ENCODE results near the gene DUSP6. TPM values are rescaled to one million over a fixed set of nuclear protein-coding genes. Genes with fewer than 3 reads are reported as not detected.

Gene DUSP6
- total RNA-seq, 5 donors from 2014 or later (not counting 1 experiment from before 2014, with no cell fraction given): 2.7 to 13.7 (median 3.1) TPM

DNA sequence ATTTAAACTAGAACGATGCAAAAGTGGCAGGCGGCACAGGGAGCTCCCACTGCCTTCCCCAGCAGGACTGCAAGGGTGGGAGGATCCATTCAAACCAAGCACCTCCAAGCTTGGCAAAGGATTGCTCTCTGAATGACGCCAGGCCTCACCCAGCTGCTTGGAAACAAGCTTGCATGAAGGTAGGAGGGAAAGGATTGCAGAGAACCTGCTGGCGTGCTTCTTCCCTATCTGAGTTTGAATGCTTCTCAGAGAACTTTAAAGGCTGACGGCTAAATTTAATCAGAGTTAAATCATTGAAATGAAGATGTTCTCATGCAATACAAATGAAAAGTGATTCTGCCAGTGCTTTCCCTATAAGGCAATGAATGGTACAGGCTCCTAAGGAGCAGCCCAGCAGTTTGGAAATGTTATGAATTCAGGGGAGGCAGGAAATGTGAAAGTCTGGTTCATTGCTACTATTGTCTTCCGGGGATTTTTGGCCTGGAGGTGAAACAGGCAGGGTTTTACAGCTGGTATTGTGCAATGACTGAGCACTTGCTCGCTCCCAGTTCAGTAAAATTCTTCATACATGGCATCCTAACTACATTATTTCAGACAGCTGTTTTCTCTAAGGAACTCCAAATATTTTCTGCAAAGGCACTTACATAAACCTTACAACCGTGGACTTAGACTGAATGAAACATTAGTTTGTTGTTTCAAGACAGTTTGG is 31.9 kb upstream of the DUSP6 start:
- ATAC-seq (replicated peaks in 1 of 4) (no peak), DNase-seq (no peak)
- H3K27ac ChIP-seq (ENCODE audit: low read length): no peak overlapping the region
- H3K27me3 Mint-ChIP-seq: no peaks in the 10 kb centered on the region
- no peaks in the 10 kb centered on the region for H3K4me1 ChIP-seq (ENCODE audit: control insufficient read depth in 1 of 2, extremely low read depth in 1 of 2, insufficient read depth in 2 of 2, low read length in 2 of 2)
- WGBS (ENCODE audit: insufficient coverage): 81% methylated on average over 2 of the region's 8 CpGs
- peaks cover 0 to 4% (median 0%) of the 10 kb centered on the region in 3 donors for H3K4me1 Mint-ChIP-seq
- ChIA-PET CTCF (no interaction called here), POLR2A (no interaction called here)
- H3K4me3 Mint-ChIP-seq: no peak overlapping the region
- H3K36me3 ChIP-seq (ENCODE audit: control insufficient read depth in 2 of 2, extremely low read depth in 1 of 2, insufficient read depth in 1 of 2, low read length in 1 of 2): no peaks in the 10 kb centered on the region
- H3K27me3 ChIP-seq (replicated peaks in 1 of 2; ENCODE audit: control insufficient read depth in 2 of 2, extremely low read depth in 1 of 2, insufficient read depth in 2 of 2, low read length in 1 of 2): no peaks in the 10 kb centered on the region
- no peaks in the 10 kb centered on the region for H3K9me3 Mint-ChIP-seq
- no peaks in the 10 kb centered on the region for H3K9me3 ChIP-seq
- no peak overlapping the region for H3K27ac Mint-ChIP-seq
- no peak overlapping the region for H3K4me3 ChIP-seq (ENCODE audit: control insufficient read depth in 1 of 2, extremely low read depth in 1 of 2, low read length in 1 of 2)
- no peaks in the 10 kb centered on the region for H3K36me3 Mint-ChIP-seq

DNA sequence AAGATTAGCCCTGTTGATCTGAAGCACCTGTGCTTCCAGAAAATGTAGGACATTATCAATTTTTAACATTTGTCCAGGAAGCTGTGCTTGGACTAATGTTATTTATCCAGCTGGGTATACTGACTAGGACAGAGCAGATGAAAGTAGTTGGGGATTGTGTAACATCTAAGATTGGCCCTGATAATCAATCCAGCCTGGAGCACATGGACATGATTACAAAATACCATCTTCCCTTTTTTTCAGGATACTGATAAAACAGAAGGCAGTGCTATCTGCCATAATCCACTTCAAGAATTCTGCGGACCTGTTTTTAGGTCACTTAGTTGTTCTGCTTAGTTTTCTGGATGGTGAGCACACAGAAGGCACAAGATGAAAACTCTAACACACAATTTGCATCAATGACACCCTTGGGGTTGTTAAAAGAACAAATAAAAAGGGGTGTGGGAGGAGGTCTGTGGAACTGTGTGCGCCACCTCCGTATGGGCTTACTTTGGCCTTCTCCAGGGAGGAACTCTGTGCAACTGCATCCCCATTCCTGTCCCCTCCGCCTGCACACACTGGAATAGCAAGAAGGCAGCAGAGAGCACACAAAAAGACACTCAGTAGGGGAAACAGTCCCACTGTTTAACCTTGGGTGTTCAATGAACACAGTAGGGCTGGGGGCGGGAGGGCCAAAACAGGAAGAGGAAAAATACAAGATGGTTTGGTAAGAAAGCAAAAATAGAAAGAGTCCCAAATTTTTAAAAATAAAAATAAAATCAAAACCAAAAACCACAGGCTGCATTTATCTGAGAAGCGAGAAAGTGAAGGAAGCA is 31.1 kb upstream of the DUSP6 start:
- Mint-ChIP-seq H3K9me3 (no peaks in the 10 kb centered on the region), H3K4me1 (peaks cover 0 to 4% (median 0%) of the 10 kb centered on the region in 3 donors), H3K36me3 (no peaks in the 10 kb centered on the region), H3K4me3 (no peak overlapping the region), H3K27ac (no peak overlapping the region), H3K27me3 (no peaks in the 10 kb centered on the region)
- no peaks in the 10 kb centered on the region for H3K27me3 ChIP-seq (replicated peaks in 1 of 2; ENCODE audit: control insufficient read depth in 2 of 2, extremely low read depth in 1 of 2, insufficient read depth in 2 of 2, low read length in 1 of 2)
- no peak overlapping the region for H3K4me3 ChIP-seq (ENCODE audit: control insufficient read depth in 1 of 2, extremely low read depth in 1 of 2, low read length in 1 of 2)
- no peaks in the 10 kb centered on the region for H3K9me3 ChIP-seq
- 80% methylated on average over 1 of the region's 6 CpGs for WGBS (ENCODE audit: insufficient coverage)
- H3K36me3 ChIP-seq (ENCODE audit: control insufficient read depth in 2 of 2, extremely low read depth in 1 of 2, insufficient read depth in 1 of 2, low read length in 1 of 2): no peaks in the 10 kb centered on the region
- no peaks in the 10 kb centered on the region for H3K4me1 ChIP-seq (ENCODE audit: control insufficient read depth in 1 of 2, extremely low read depth in 1 of 2, insufficient read depth in 2 of 2, low read length in 2 of 2)
- CTCF ChIA-PET: interaction anchor here in 1 of 2 donors (0.6 kb wide), 1 partner anchor 111 kb away, joined by 3 read pairs; no protein-coding TSS in a partner anchor
- no peak for ATAC-seq (replicated peaks in 1 of 4)
- no peak overlapping the region for H3K27ac ChIP-seq (ENCODE audit: low read length)
- no peak for DNase-seq
- POLR2A ChIA-PET: no interaction called here

DNA sequence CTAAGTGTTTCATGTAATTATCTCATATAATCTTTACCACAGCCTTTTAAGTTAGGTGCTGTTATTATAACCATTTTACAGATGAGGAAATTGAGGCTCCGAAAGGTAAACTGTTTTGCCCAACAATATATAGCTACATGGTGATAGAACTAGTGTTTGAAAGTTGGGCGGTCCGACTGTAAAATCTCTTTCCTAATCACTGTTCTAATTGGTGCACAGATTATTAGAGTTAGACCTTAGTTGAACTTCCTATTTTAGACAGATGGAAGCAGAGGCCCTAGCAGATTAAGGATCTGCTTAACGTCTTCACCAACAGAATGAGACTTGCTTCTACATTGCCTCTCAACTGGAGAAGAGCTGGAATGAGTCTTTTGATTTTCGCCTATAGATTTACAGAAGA is 30.0 kb upstream of the DUSP6 start:
- ATAC-seq (replicated peaks in 1 of 4) (no peak), DNase-seq (no peak)
- H3K4me3 Mint-ChIP-seq: no peak overlapping the region
- Histone ChIP-seq H3K27ac (ENCODE audit: low read length) (no peak overlapping the region), H3K9me3 (no peaks in the 10 kb centered on the region), H3K4me1 (ENCODE audit: control insufficient read depth in 1 of 2, extremely low read depth in 1 of 2, insufficient read depth in 2 of 2, low read length in 2 of 2) (no peaks in the 10 kb centered on the region), H3K27me3 (replicated peaks in 1 of 2; ENCODE audit: control insufficient read depth in 2 of 2, extremely low read depth in 1 of 2, insufficient read depth in 2 of 2, low read length in 1 of 2) (no peaks in the 10 kb centered on the region), H3K36me3 (ENCODE audit: control insufficient read depth in 2 of 2, extremely low read depth in 1 of 2, insufficient read depth in 1 of 2, low read length in 1 of 2) (no peaks in the 10 kb centered on the region), H3K4me3 (ENCODE audit: control insufficient read depth in 1 of 2, extremely low read depth in 1 of 2, low read length in 1 of 2) (no peak overlapping the region)
- no CpG with 5 or more reads among the region's 5 CpGs for WGBS (ENCODE audit: insufficient coverage)
- CTCF ChIA-PET: no interaction called here
- H3K9me3 Mint-ChIP-seq: no peaks in the 10 kb centered on the region
- POLR2A ChIA-PET: no interaction called here
- H3K4me1 Mint-ChIP-seq: peaks cover 0 to 4% (median 0%) of the 10 kb centered on the region in 3 donors
- H3K27me3 Mint-ChIP-seq: no peaks in the 10 kb centered on the region
- no peaks in the 10 kb centered on the region for H3K36me3 Mint-ChIP-seq
- H3K27ac Mint-ChIP-seq: no peak overlapping the region

DNA sequence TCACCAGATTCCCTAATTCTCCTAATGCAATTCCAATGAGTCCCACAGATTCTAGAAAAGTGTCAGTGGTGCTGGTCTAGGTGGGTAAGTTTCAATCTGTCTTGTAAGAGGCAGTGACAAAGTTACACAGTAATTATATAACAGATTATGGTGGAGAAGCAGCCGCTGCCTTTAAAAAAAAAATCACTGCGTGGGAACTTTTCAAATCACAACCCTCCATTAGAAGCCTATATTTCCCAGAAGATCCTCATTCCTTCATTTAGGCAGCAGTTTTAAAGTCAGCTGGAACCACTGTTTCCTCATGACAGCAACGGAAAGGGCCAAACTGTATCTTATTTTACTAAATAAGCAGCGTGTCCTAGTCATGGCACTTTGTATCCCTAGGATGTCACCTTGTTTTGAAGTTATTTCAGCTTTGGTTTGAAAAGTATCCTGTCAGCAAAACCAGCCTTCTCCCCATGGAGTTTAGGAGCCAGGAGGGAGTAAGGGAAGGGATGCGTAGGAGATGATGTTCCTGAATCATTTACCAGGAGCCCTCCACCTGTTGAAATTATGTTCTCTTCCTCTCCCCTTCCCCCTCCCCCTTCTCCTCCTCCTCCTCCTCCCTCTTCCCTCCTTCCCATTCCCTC is 27.7 kb upstream of the DUSP6 start:
- Mint-ChIP-seq H3K4me1 (peaks cover 9 to 19% (median 13%) of the 10 kb centered on the region in 3 donors), H3K27ac (no peak overlapping the region), H3K36me3 (no peaks in the 10 kb centered on the region), H3K4me3 (no peak overlapping the region), H3K27me3 (no peaks in the 10 kb centered on the region), H3K9me3 (no peaks in the 10 kb centered on the region)
- DNase-seq (no peak), ATAC-seq (replicated peaks in 1 of 4) (no peak)
- no peaks in the 10 kb centered on the region for H3K27me3 ChIP-seq (replicated peaks in 1 of 2; ENCODE audit: control insufficient read depth in 2 of 2, extremely low read depth in 1 of 2, insufficient read depth in 2 of 2, low read length in 1 of 2)
- peaks cover 0 to 10% of the 10 kb centered on the region in 2 experiments for H3K4me1 ChIP-seq (ENCODE audit: control insufficient read depth in 1 of 2, extremely low read depth in 1 of 2, insufficient read depth in 2 of 2, low read length in 2 of 2)
- ChIA-PET POLR2A (no interaction called here), CTCF (no interaction called here)
- H3K27ac ChIP-seq (ENCODE audit: low read length): no peak overlapping the region
- no CpG with 5 or more reads among the region's 5 CpGs for WGBS (ENCODE audit: insufficient coverage)
- no peaks in the 10 kb centered on the region for H3K36me3 ChIP-seq (ENCODE audit: control insufficient read depth in 2 of 2, extremely low read depth in 1 of 2, insufficient read depth in 1 of 2, low read length in 1 of 2)
- H3K4me3 ChIP-seq (ENCODE audit: control insufficient read depth in 1 of 2, extremely low read depth in 1 of 2, low read length in 1 of 2): no peak overlapping the region
- H3K9me3 ChIP-seq: no peaks in the 10 kb centered on the region

DNA sequence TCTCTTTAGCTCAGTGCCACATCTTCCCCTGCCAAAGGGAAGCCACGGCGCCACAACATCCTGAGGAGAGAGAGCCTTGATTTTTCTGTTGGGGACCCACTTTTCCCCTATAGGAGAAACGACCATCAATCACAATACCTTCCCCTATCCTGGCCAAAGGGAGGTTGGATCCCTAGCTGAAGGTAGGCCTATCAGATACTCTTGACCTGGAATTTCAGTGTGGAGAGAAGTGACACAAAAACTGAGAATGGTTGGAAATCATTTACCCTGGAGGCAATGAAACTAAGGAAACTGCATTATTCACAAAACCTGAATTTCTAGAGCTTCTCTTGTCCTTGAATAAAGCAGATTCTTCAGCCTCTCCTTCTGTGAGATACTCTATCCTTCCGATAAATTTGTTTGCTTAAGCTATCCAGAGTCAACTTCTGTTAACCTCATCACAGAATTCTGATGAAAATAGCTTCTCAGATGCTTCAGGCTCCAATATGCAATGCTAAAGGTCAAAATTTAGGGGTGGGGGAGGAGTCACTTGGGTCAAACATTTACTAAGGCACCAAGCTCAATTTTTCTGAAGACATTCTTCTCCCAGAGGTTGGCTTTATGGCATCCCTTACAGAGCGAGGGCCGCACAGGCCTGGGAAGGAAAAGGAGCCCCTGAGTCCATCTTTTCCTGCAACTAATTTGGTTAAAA is 27.0 kb upstream of the DUSP6 start:
- ATAC-seq (replicated peaks in 1 of 4): no peak
- WGBS (ENCODE audit: insufficient coverage): no CpG with 5 or more reads among the region's 6 CpGs
- POLR2A ChIA-PET: no interaction called here

DNA sequence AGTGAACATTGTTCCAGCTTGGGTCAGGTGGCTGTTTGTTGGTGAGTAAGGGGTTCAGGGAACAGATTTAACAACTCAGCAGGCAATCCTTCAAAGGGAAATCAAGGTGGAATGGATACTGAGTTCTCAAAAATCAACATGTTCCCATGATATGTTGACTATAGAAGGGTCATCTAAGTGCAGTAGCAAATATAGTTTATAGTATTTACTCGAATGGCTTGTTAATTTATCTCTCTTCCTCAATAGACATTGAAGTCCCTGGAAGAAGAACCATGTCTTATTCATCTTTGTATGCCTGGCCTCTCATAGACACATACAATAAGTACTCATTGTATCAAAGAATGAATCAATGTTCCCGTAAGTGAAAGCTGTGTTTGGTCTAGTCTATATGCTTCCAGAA is 24.5 kb upstream of the DUSP6 start:
- no peaks in the 10 kb centered on the region for H3K9me3 Mint-ChIP-seq
- H3K9me3 ChIP-seq: no peaks in the 10 kb centered on the region
- H3K27me3 ChIP-seq (replicated peaks in 1 of 2; ENCODE audit: control insufficient read depth in 2 of 2, extremely low read depth in 1 of 2, insufficient read depth in 2 of 2, low read length in 1 of 2): no peaks in the 10 kb centered on the region
- ATAC-seq (replicated peaks in 1 of 4) (no peak), DNase-seq (no peak)
- H3K27ac Mint-ChIP-seq: no peak overlapping the region
- WGBS (ENCODE audit: insufficient coverage): no CpG with 5 or more reads among the region's 2 CpGs
- no peak overlapping the region for H3K4me3 ChIP-seq (ENCODE audit: control insufficient read depth in 1 of 2, extremely low read depth in 1 of 2, low read length in 1 of 2)
- H3K4me1 ChIP-seq (ENCODE audit: control insufficient read depth in 1 of 2, extremely low read depth in 1 of 2, insufficient read depth in 2 of 2, low read length in 2 of 2): peaks cover 0 to 10% of the 10 kb centered on the region in 2 experiments
- no peaks in the 10 kb centered on the region for H3K36me3 ChIP-seq (ENCODE audit: control insufficient read depth in 2 of 2, extremely low read depth in 1 of 2, insufficient read depth in 1 of 2, low read length in 1 of 2)
- no peaks in the 10 kb centered on the region for H3K36me3 Mint-ChIP-seq
- ChIA-PET POLR2A (interaction anchor here in 1 of 2 donors (0.6 kb wide), 1 partner anchor 85 kb away, joined by 3 read pairs; no protein-coding TSS in a partner anchor), CTCF (no interaction called here)
- no peaks in the 10 kb centered on the region for H3K27me3 Mint-ChIP-seq
- no peak overlapping the region for H3K4me3 Mint-ChIP-seq
- no peak overlapping the region for H3K27ac ChIP-seq (ENCODE audit: low read length)
- H3K4me1 Mint-ChIP-seq: peaks cover 9 to 15% (median 13%) of the 10 kb centered on the region in 3 donors

More for the DNA sequence above, 27.0 kb upstream of the DUSP6 start:
- Histone ChIP-seq H3K9me3 (no peaks in the 10 kb centered on the region), H3K4me3 (ENCODE audit: control insufficient read depth in 1 of 2, extremely low read depth in 1 of 2, low read length in 1 of 2) (no peak overlapping the region), H3K36me3 (ENCODE audit: control insufficient read depth in 2 of 2, extremely low read depth in 1 of 2, insufficient read depth in 1 of 2, low read length in 1 of 2) (no peaks in the 10 kb centered on the region), H3K27ac (ENCODE audit: low read length) (no peak overlapping the region), H3K4me1 (ENCODE audit: control insufficient read depth in 1 of 2, extremely low read depth in 1 of 2, insufficient read depth in 2 of 2, low read length in 2 of 2) (peaks cover 0 to 10% of the 10 kb centered on the region in 2 experiments), H3K27me3 (replicated peaks in 1 of 2; ENCODE audit: control insufficient read depth in 2 of 2, extremely low read depth in 1 of 2, insufficient read depth in 2 of 2, low read length in 1 of 2) (no peaks in the 10 kb centered on the region)
- Mint-ChIP-seq H3K27me3 (no peaks in the 10 kb centered on the region), H3K9me3 (no peaks in the 10 kb centered on the region), H3K36me3 (no peaks in the 10 kb centered on the region), H3K27ac (no peak overlapping the region), H3K4me1 (peaks cover 9 to 19% (median 13%) of the 10 kb centered on the region in 3 donors), H3K4me3 (no peak overlapping the region)
- CTCF ChIA-PET: no interaction called here
- no peak for DNase-seq

Measured in T-cell (primary cell).